ENCODE data around the gene BCL11A.

The BCL11A gene

GRCh38 chr2:60406192-60406591, 147.3 kb downstream of the BCL11A start:
- no peak for DNase-seq (ENCODE audit: low spot score)

DNA sequence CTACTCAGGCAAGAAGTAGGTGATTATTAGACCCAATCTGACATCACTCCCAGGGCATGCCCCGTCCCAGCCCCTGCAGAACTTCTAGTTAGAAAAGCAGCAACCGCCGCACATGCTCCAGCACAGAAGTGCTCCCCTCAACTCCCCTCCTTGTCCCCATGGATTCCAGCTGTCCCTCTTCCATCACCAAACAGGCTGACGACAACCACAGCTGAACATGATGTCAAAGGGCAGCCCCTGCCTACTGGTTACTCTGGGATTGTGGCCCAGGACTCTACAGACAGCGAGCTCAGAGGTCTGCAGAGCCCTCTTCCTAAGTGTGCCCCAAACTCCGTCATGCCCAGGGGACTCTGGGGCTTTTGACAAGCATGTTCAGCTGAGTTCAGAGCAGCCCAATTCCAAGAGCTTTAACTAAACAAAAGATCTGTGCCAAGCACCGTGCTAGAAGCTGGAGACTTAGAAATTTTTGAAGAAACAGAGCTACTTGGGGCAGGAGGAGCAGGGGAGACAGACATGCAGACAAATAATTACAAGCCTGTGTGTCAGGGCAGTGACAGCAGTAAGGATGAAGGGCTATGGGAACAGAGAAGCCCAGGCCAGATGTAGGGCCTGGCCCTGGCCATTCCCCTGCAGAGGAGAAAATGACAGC, 148.1 kb downstream of the BCL11A start:
- DNase-seq (ENCODE audit: low spot score) = no peak
